ENCODE data around the gene DEK.

DNA sequence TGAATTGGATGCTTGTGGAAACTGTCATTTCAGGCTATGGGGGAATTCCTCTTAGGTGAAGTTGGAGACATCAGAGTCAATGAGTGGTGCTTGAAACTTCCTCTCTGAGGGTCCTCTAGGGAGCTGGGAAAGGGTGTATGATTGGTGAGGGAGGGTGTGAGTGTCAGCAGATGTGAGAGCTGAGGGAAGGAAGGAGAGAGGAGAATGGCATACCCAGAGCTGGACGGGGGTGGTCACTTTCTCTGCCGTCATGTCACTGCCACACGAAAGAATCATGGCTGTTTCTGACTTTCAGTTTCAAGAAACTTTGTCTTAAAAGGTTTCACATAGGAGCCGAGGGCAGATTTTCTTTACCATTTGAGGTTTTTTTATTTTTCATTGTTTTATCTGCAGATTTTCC is 50.3 kb downstream of the DEK start:
- TF ChIP-seq CTCF (IDR thresholded peaks at IDR 0.05) (no peak), POLR2A (IDR thresholded peaks at IDR 0.05) (no peak)
